ENCODE data around the gene GCK.

GCK gene

GRCh38 chr7:44156453-44157010 is 32.7 kb downstream of the GCK start:
- no peaks in the 10 kb centered on the region for H3K9me3 ChIP-seq (ENCODE audit: control insufficient read depth, insufficient read depth, low read length)
- no peaks in the 10 kb centered on the region for H3K79me2 ChIP-seq (ENCODE audit: control insufficient read depth, low read length)
- no peaks in the 10 kb centered on the region for H3K9me2 ChIP-seq (replicated peaks; ENCODE audit: control insufficient read depth, low read length)
- no peak overlapping the region for H3K4me3 ChIP-seq (ENCODE audit: low read length)
- H3K36me3 ChIP-seq (ENCODE audit: control insufficient read depth, low read length): no peaks in the 10 kb centered on the region
- no peak overlapping the region for H3K27ac ChIP-seq (ENCODE audit: low read depth, low read length)
- H3K4me2 ChIP-seq (ENCODE audit: low read length): no peak overlapping the region
- no peaks in the 10 kb centered on the region for H3K4me1 ChIP-seq (ENCODE audit: control insufficient read depth, low read length)
- peaks cover 10% of the 10 kb centered on the region for H3K27me3 ChIP-seq (ENCODE audit: control insufficient read depth, low read length)
- no peak for TF ChIP-seq EZH2phosphoT487 (IDR thresholded peaks at IDR 0.05; ENCODE audit: borderline replicate concordance, low read length)
- TF ChIP-seq CTCF (IDR thresholded peaks at IDR 0.05; ENCODE audit: low read depth, low read length, poor library complexity, severe bottlenecking): no peak
- no peaks in the 10 kb centered on the region for H3F3A ChIP-seq (ENCODE audit: control insufficient read depth, insufficient read depth)
- H4K20me1 ChIP-seq (ENCODE audit: control insufficient read depth, insufficient read depth, low read depth, low read length): no peaks in the 10 kb centered on the region

- no peaks in the 10 kb centered on the region for H3K4me1 ChIP-seq (ENCODE audit: control insufficient read depth, low read length)
- H3K36me3 ChIP-seq (ENCODE audit: control insufficient read depth, low read length): no peaks in the 10 kb centered on the region
- no peaks in the 10 kb centered on the region for H3K79me2 ChIP-seq (ENCODE audit: control insufficient read depth, low read length)
- no peaks in the 10 kb centered on the region for H3F3A ChIP-seq (ENCODE audit: control insufficient read depth, insufficient read depth)
- TF ChIP-seq CTCF (IDR thresholded peaks at IDR 0.05; ENCODE audit: low read depth, low read length, poor library complexity, severe bottlenecking): no peak
- TF ChIP-seq EZH2phosphoT487 (IDR thresholded peaks at IDR 0.05; ENCODE audit: borderline replicate concordance, low read length): no peak
- no peak overlapping the region for H3K4me3 ChIP-seq (ENCODE audit: low read length)
- H3K9me2 ChIP-seq (replicated peaks; ENCODE audit: control insufficient read depth, low read length): no peaks in the 10 kb centered on the region
- H3K27me3 ChIP-seq (ENCODE audit: control insufficient read depth, low read length): peaks cover 10% of the 10 kb centered on the region
- no peak overlapping the region for H3K4me2 ChIP-seq (ENCODE audit: low read length)
- no peaks in the 10 kb centered on the region for H3K9me3 ChIP-seq (ENCODE audit: control insufficient read depth, insufficient read depth, low read length)
- no peaks in the 10 kb centered on the region for H4K20me1 ChIP-seq (ENCODE audit: control insufficient read depth, insufficient read depth, low read depth, low read length)
- H3K27ac ChIP-seq (ENCODE audit: low read depth, low read length): no peak overlapping the region
Observed at GRCh38 chr7:44155191-44156185, 33.8 kb downstream of the GCK start.

DNA sequence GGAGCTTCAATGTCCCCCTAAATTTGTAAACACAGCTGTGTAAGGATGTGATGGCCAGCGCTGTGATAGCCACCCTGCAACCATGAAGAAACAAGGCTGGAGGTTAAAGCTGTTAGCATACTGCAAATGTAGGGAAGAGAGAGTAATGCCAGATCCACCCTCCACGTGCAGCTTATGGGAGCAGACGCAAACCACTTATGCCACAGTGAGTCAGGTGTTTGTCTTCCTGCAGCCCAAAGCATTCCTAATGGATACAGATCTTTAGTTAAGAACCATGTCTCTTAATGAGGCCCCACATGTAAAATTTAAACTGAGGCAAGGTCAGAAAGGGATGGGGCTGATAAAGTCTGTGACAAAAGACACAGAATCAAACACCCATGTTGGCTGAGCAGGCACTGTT is 34.5 kb downstream of the GCK start:
- H3F3A ChIP-seq (ENCODE audit: control insufficient read depth, insufficient read depth): no peaks in the 10 kb centered on the region
- H3K9me3 ChIP-seq (ENCODE audit: control insufficient read depth, insufficient read depth, low read length): no peaks in the 10 kb centered on the region
- no peaks in the 10 kb centered on the region for H3K79me2 ChIP-seq (ENCODE audit: control insufficient read depth, low read length)
- H3K4me1 ChIP-seq (ENCODE audit: control insufficient read depth, low read length): no peaks in the 10 kb centered on the region
- H3K9me2 ChIP-seq (replicated peaks; ENCODE audit: control insufficient read depth, low read length): no peaks in the 10 kb centered on the region
- no peak overlapping the region for H3K4me3 ChIP-seq (ENCODE audit: low read length)
- no peaks in the 10 kb centered on the region for H4K20me1 ChIP-seq (ENCODE audit: control insufficient read depth, insufficient read depth, low read depth, low read length)
- no peaks in the 10 kb centered on the region for H3K36me3 ChIP-seq (ENCODE audit: control insufficient read depth, low read length)
- H3K4me2 ChIP-seq (ENCODE audit: low read length): no peak overlapping the region
- H3K27me3 ChIP-seq (ENCODE audit: control insufficient read depth, low read length): peaks cover 10% of the 10 kb centered on the region
- no peak overlapping the region for H3K27ac ChIP-seq (ENCODE audit: low read depth, low read length)
- TF ChIP-seq EZH2phosphoT487 (IDR thresholded peaks at IDR 0.05; ENCODE audit: borderline replicate concordance, low read length) (no peak), CTCF (IDR thresholded peaks at IDR 0.05; ENCODE audit: low read depth, low read length, poor library complexity, severe bottlenecking) (no peak)
